Measurements from ENCODE around the gene KIF13A. TPM values are rescaled to one million over a fixed set of nuclear protein-coding genes. Genes with fewer than 3 reads are reported as not detected.
A peak's percentile ranks its signal among the peaks of the same experiment; 100 is the strongest.

Gene KIF13A
- total RNA-seq, 1 donor from 2014 or later, result 51.9 TPM

DNA sequence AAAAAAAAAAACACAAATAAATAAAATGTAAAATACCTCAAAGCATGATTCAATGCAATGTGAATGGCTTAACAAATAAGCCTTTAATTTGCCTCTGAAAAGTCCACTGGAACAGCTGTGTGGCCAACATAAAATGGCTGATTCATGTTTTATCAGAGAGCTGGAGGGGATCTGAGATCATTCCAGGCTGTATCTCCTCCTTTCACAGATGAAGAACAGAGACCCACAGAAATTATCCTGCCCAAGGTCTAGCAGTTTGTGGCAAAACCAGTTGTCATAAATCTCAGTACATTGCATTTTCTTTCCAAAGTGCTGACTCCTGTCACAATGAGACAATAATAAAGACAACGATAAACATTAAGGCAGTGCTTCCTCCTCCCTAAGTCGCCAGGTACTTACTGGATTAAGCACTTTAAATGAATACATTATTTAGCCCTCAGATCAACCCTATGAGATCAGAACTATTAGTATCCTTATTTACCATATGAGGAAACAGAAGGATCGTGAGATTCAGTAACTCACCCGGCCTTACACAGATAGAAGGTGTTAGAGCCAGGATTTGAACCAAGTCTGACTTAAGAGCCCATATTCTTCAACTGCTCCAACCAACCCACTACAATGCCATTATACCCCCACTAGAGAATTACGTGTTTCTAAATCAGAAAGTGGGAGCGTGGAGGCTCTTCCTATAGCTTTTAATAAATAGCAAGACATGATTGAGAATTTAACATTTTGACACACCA, 118.3 kb downstream of the KIF13A start:
- no peak for DNase-seq (ENCODE audit: low spot score)
- H3K27ac Mint-ChIP-seq (ENCODE audit: unreplicated experiment), result no peak overlapping the region
- peaks cover 45% of the 10 kb centered on the region for H3K4me1 Mint-ChIP-seq (ENCODE audit: low read depth)
- TF ChIP-seq, protein P1, sequence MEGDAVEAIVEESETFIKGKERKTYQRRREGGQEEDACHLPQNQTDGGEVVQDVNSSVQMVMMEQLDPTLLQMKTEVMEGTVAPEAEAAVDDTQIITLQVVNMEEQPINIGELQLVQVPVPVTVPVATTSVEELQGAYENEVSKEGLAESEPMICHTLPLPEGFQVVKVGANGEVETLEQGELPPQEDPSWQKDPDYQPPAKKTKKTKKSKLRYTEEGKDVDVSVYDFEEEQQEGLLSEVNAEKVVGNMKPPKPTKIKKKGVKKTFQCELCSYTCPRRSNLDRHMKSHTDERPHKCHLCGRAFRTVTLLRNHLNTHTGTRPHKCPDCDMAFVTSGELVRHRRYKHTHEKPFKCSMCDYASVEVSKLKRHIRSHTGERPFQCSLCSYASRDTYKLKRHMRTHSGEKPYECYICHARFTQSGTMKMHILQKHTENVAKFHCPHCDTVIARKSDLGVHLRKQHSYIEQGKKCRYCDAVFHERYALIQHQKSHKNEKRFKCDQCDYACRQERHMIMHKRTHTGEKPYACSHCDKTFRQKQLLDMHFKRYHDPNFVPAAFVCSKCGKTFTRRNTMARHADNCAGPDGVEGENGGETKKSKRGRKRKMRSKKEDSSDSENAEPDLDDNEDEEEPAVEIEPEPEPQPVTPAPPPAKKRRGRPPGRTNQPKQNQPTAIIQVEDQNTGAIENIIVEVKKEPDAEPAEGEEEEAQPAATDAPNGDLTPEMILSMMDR (IDR thresholded peaks at IDR 0.05), result no peak
- peaks cover 2% of the 10 kb centered on the region for H3K36me3 Mint-ChIP-seq (ENCODE audit: low read depth)
- H3K27me3 Mint-ChIP-seq (ENCODE audit: low read depth), result no peaks in the 10 kb centered on the region
- H3K4me3 Mint-ChIP-seq (ENCODE audit: unreplicated experiment), result no peak overlapping the region
- H3K9me3 Mint-ChIP-seq (ENCODE audit: low read depth), result no peaks in the 10 kb centered on the region

DNA sequence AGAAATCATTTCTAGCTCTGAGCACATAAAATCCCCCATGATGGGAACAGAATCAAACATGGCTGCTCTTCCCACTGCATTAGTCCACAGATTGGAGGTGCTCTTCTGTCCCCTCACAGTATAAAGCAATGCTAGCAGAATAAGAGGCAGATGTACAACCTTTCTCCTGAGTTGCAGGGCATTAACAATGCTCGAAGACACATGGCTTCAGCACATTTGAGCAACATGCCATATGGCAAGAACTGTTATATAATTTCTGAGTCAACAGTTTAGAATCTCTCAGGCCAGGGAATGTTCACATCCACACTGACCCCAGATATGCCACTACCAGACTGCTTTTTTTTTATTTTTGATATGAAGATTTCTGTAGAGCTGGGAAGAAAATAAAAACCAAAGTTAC, 119.6 kb downstream of the KIF13A start:
- Mint-ChIP-seq H3K9me3 (ENCODE audit: low read depth) (no peaks in the 10 kb centered on the region), H3K4me3 (ENCODE audit: unreplicated experiment) (no peak overlapping the region), H3K27ac (ENCODE audit: unreplicated experiment) (no peak overlapping the region), H3K27me3 (ENCODE audit: low read depth) (no peaks in the 10 kb centered on the region), H3K36me3 (ENCODE audit: low read depth) (peaks cover 2% of the 10 kb centered on the region), H3K4me1 (ENCODE audit: low read depth) (peaks cover 53% of the 10 kb centered on the region)
- DNase-seq (ENCODE audit: low spot score), result no peak
- TF ChIP-seq, protein P1 (IDR thresholded peaks at IDR 0.05), result no peak

DNA sequence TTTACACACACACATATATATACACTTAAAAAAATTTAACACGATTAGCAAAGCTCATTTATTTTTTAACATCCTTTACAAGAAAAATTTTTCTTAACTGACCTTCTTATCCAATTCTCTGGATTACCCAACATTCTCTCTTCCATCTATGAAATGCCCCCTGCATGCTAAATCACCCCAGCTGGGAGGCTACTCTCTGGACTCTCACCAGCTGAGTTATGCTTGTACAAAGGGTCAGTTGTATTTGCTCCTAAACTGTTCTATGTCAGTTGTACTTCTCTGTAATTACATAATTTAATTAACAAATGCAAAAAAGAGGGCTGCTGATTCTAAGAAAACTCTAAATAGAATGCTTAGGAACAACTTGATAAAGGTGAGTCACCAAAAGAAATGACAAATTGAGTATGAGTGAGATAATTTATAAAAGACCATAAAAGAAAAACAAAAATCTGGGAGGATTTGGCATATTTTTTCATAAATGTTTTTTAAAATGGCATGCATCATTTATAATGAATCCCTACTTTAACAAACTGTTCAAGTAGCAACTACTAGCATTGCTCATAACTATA, 120.5 kb downstream of the KIF13A start:
- TF ChIP-seq, protein P1 (IDR thresholded peaks at IDR 0.05), result no peak
- H3K9me3 Mint-ChIP-seq (ENCODE audit: low read depth), result no peaks in the 10 kb centered on the region
- H3K27ac Mint-ChIP-seq (ENCODE audit: unreplicated experiment), result peak overlapping the region; percentile 10
- peaks cover 2% of the 10 kb centered on the region for H3K36me3 Mint-ChIP-seq (ENCODE audit: low read depth)
- no peak overlapping the region for H3K4me3 Mint-ChIP-seq (ENCODE audit: unreplicated experiment)
- no peak for DNase-seq (ENCODE audit: low spot score)
- H3K4me1 Mint-ChIP-seq (ENCODE audit: low read depth), result peaks cover 53% of the 10 kb centered on the region
- no peaks in the 10 kb centered on the region for H3K27me3 Mint-ChIP-seq (ENCODE audit: low read depth)

DNA sequence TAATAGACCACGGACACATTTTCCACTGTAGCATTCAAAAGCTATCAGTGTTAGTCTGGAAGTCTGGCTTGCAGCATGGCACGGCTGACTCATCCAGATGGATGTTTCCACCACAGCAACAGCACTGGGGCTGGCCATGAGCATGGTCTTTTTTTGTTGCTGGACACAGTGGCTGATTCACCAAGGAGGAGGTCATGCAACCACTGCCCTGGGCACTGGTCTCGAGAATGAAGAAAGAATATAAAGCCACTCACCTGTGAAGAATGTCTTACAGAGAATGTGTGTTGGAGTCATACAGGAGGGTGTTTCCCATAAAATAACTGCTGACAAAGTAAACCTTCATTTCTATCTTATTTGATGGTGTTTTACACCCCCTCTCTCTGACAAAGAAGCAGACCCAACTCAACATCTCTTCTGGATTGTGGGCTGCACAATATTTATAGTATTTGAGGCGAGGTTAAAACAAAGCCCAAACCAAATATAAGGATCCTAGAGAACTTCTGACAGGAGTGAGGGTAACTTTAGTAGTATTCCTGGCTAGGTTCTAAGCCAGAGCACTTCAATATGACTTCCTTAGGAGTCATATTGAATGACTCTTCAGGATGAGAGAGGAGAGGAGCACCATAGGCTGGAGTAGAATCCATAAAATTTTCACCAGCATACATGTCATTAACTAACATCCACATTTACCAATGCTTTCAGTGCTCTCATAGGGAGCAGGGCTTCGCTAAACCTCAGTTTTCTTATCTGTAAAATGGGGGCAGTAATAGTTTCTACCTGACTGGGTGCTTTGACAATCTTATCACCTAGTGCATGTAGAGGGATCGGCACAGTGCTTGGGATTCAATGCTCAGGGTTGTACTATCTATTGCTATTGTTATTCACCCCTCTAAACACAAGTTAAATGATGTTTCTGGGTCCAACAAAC, 121.4 kb downstream of the KIF13A start:
- Mint-ChIP-seq H3K4me3 (ENCODE audit: unreplicated experiment) (no peak overlapping the region), H3K36me3 (ENCODE audit: low read depth) (no peaks in the 10 kb centered on the region), H3K9me3 (ENCODE audit: low read depth) (no peaks in the 10 kb centered on the region), H3K4me1 (ENCODE audit: low read depth) (peaks cover 53% of the 10 kb centered on the region), H3K27ac (ENCODE audit: unreplicated experiment) (peak overlapping the region; percentile 89), H3K27me3 (ENCODE audit: low read depth) (no peaks in the 10 kb centered on the region)
- TF ChIP-seq, protein P1 (IDR thresholded peaks at IDR 0.05), result no peak
- DNase-seq (ENCODE audit: low spot score), result no peak

DNA sequence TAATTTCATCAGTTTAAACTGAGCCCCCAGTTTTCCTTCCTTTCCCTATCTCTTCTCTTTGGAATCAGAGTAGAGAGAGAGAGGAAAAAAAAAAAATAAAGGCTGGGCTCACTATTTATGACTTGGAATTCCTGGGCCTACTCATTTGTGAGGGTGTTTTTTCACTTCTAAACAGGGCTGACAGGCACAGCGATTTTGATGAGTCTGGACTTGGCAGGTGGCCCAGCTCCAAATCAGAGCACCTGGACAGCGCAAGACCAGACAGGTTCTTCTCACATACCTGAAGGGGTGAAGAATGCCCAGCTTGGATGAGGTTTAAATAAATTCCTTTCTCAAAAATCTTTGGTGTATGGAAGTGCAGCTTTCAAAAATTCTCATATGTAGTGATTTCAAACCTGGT, 122.2 kb downstream of the KIF13A start:
- H3K27me3 Mint-ChIP-seq (ENCODE audit: low read depth), result no peaks in the 10 kb centered on the region
- peaks cover 53% of the 10 kb centered on the region for H3K4me1 Mint-ChIP-seq (ENCODE audit: low read depth)
- no peaks in the 10 kb centered on the region for H3K36me3 Mint-ChIP-seq (ENCODE audit: low read depth)
- DNase-seq (ENCODE audit: low spot score), result no peak
- H3K27ac Mint-ChIP-seq (ENCODE audit: unreplicated experiment), result peak overlapping the region; percentile 89
- TF ChIP-seq, protein P1 (IDR thresholded peaks at IDR 0.05), result no peak
- no peaks in the 10 kb centered on the region for H3K9me3 Mint-ChIP-seq (ENCODE audit: low read depth)
- no peak overlapping the region for H3K4me3 Mint-ChIP-seq (ENCODE audit: unreplicated experiment)

All from chondrocyte (in vitro differentiated cells).